H1 (cell line): ENCODE measurements around the gene DOCK1. TPM values are rescaled to one million over a fixed set of nuclear protein-coding genes. Genes with fewer than 3 reads are reported as not detected.

ENCODE experiments used
- CTCF ChIA-PET: fragments of 300-600 bp; sonication (Branson Sonifier 250); formaldehyde crosslinking; loops from one replicate; lab custom pipeline; 2021; ENCODE audit not compliant: partially characterized antibody; lab: Charles Lee
- POLR2A ChIA-PET: fragments of 300-600 bp; sonication (Branson Sonifier 250); formaldehyde crosslinking; loops from one replicate; lab custom pipeline; 2021; ENCODE audit warnings: inconsistent platforms; ENCODE audit not compliant: partially characterized antibody; lab: Charles Lee
- DNase-seq, 2 experiments: peaks; one replicate each; pipeline versions ENCODE4 v3.0.0 to v3.0.0-alpha.2; 2010 to 2022; ENCODE audit warnings: low spot score in 2 of 2, low read depth in 1 of 2, mixed read lengths in 1 of 2
- FAIRE-seq: peaks from 2 replicates; lab custom pipeline; 2011; peaks lifted over from hg19 to GRCh38; lab: Jason Lieb, UNC
- H2AFZ ChIP-seq: 2 replicates; pipeline ENCODE4 v1.8.1; 2012; ENCODE audit warnings: low read length, inconsistent platforms
- H2AK5ac ChIP-seq: 2 replicates; pipeline ENCODE4 v1.6.1; 2013; ENCODE audit warnings: low read depth, low read length
- H2BK120ac ChIP-seq: replicated peaks from 2 replicates; pipeline ENCODE3; 2013; ENCODE audit warnings: low read depth, low read length, inconsistent platforms
- H2BK12ac ChIP-seq: 2 replicates; pipeline ENCODE4 v1.6.1; 2013; ENCODE audit warnings: low read depth, low read length
- H2BK15ac ChIP-seq: 2 replicates; pipeline ENCODE4 v1.6.1; 2013; ENCODE audit warnings: low read length
- H2BK20ac ChIP-seq: 2 replicates; pipeline ENCODE4 v1.6.1; 2013; ENCODE audit warnings: low read length
- H2BK5ac ChIP-seq: 2 replicates; pipeline ENCODE4 v1.6.1; 2013; ENCODE audit warnings: low read depth, low read length
- H3K14ac ChIP-seq: 2 replicates; pipeline ENCODE4 v1.6.1; 2013; ENCODE audit warnings: inconsistent platforms; ENCODE audit not compliant: insufficient read length
- H3K18ac ChIP-seq: 2 replicates; pipeline ENCODE4 v1.6.1; 2013; ENCODE audit warnings: low read length; ENCODE audit errors: extremely low read depth
- H3K23ac ChIP-seq: 2 replicates; pipeline ENCODE4 v1.6.1; 2013; ENCODE audit warnings: inconsistent platforms; ENCODE audit not compliant: insufficient read length
- H3K23me2 ChIP-seq: 2 replicates; pipeline ENCODE4 v1.6.1; 2013; ENCODE audit warnings: low read depth, low read length
- H3K27ac ChIP-seq: 2 replicates; pipeline ENCODE4 v1.6.1; 2011; ENCODE audit warnings: low read depth, low read length, inconsistent platforms
- H3K27me3 ChIP-seq, 4 experiments: replicated peaks in 1 of 4; 1 replicate in 1 of 4; 2 replicates in 3 of 4; pipeline versions ENCODE4 v1.6.1 to v1.8.1; 2011 to 2013; ENCODE audit warnings: low read length in 3 of 4, mild to moderate bottlenecking in 3 of 4, inconsistent platforms in 2 of 4, mixed read lengths in 2 of 4, moderate library complexity in 1 of 4; ENCODE audit not compliant: control insufficient read depth in 3 of 4, insufficient read depth in 3 of 4; ENCODE audit errors: extremely low read depth in 1 of 4
- H3K36me3 ChIP-seq, 4 experiments: 2 replicates each; pipeline versions ENCODE4 v1.6.1 to v1.8.1; 2011 to 2013; ENCODE audit warnings: mild to moderate bottlenecking in 4 of 4, low read length in 3 of 4, moderate library complexity in 2 of 4, control low read depth in 1 of 4, inconsistent platforms in 1 of 4; ENCODE audit not compliant: insufficient read depth in 4 of 4, control insufficient read depth in 2 of 4
- H3K4ac ChIP-seq: replicated peaks from 2 replicates; pipeline ENCODE3; 2013; ENCODE audit warnings: low read length, low read depth, mixed read lengths, inconsistent platforms; ENCODE audit not compliant: insufficient read length
- H3K4me1 ChIP-seq, 4 experiments: replicated peaks in 1 of 4; 1 replicate in 1 of 4; 2 replicates in 3 of 4; pipeline versions ENCODE4 v1.6.1 to v1.8.1; 2011 to 2013; ENCODE audit warnings: low read length in 3 of 4, inconsistent platforms in 2 of 4, mixed read lengths in 1 of 4; ENCODE audit not compliant: insufficient read depth in 4 of 4, control insufficient read depth in 3 of 4
- H3K4me2 ChIP-seq, 2 experiments: 2 replicates each; pipeline versions ENCODE4 v1.6.1 to v1.8.1; 2011 to 2013; ENCODE audit warnings: low read depth in 2 of 2, low read length in 2 of 2, control low read depth in 1 of 2, inconsistent platforms in 1 of 2, mild to moderate bottlenecking in 1 of 2; ENCODE audit not compliant: insufficient read depth in 1 of 2
- H3K4me3 ChIP-seq, 4 experiments: fragments of 200-600, 300-600 bp in 1 of 4; sonication (generic), shearing (Covaris generic), sonication (Bioruptor Twin) in 1 of 4; 2 replicates each; pipeline versions ENCODE4 v1.5.1 to v1.8.1; 2011 to 2016; ENCODE audit warnings: low read length in 4 of 4, low read depth in 3 of 4, control low read depth in 2 of 4, inconsistent platforms in 2 of 4, mild to moderate bottlenecking in 2 of 4, mixed read lengths in 1 of 4, moderate library complexity in 1 of 4; ENCODE audit not compliant: insufficient read depth in 2 of 4; ENCODE audit errors: extremely low read depth in 1 of 4
- H3K56ac ChIP-seq: replicated peaks from 2 replicates; pipeline ENCODE3; 2013; ENCODE audit warnings: low read depth, mild to moderate bottlenecking, mixed read lengths, low read length, inconsistent platforms; ENCODE audit not compliant: insufficient read length
- H3K79me1 ChIP-seq: 2 replicates; pipeline ENCODE4 v1.6.1; 2013; ENCODE audit warnings: low read depth, low read length, control low read depth
- H3K79me2 ChIP-seq, 2 experiments: 2 replicates each; pipeline versions ENCODE4 v1.6.1 to v1.8.1; 2012 to 2013; ENCODE audit warnings: low read length in 2 of 2, mild to moderate bottlenecking in 2 of 2, inconsistent platforms in 1 of 2; ENCODE audit not compliant: insufficient read depth in 2 of 2, control insufficient read depth in 1 of 2
- H3K9ac ChIP-seq, 4 experiments: replicated peaks in 1 of 4; 1 replicate in 1 of 4; 2 replicates in 3 of 4; pipeline versions ENCODE4 v1.6.1 to v1.8.1; 2011 to 2013; ENCODE audit warnings: low read depth in 3 of 4, low read length in 3 of 4, control low read depth in 2 of 4, mild to moderate bottlenecking in 2 of 4, moderate library complexity in 2 of 4, inconsistent platforms in 1 of 4; ENCODE audit errors: extremely low read depth in 1 of 4
- H3K9me3 ChIP-seq, 2 experiments: 2 replicates each; pipeline versions ENCODE4 v1.6.1 to v1.8.1; 2012 to 2013; ENCODE audit warnings: mild to moderate bottlenecking in 2 of 2, moderate library complexity in 2 of 2, control low read depth in 1 of 2, inconsistent platforms in 1 of 2, low read depth in 1 of 2, low read length in 1 of 2, mixed read lengths in 1 of 2; ENCODE audit not compliant: insufficient read depth in 2 of 2
- H4K20me1 ChIP-seq, 2 experiments: replicated peaks in 1 of 2; 2 replicates each; pipeline versions ENCODE3 to v1.8.1; 2011 to 2013; ENCODE audit warnings: inconsistent platforms in 2 of 2, low read length in 2 of 2, mild to moderate bottlenecking in 1 of 2; ENCODE audit not compliant: insufficient read depth in 2 of 2, control insufficient read depth in 1 of 2
- H4K5ac ChIP-seq: 2 replicates; pipeline ENCODE4 v1.6.1; 2013; ENCODE audit warnings: low read length, low read depth, mixed read lengths, inconsistent platforms; ENCODE audit not compliant: insufficient read length
- H4K8ac ChIP-seq: 2 replicates; pipeline ENCODE4 v1.8.0; 2013; ENCODE audit warnings: mild to moderate bottlenecking, moderate library complexity, low read length, inconsistent platforms; ENCODE audit not compliant: insufficient read depth; ENCODE audit errors: extremely low read depth
- H4K91ac ChIP-seq: replicated peaks from 2 replicates; pipeline ENCODE3; 2013; ENCODE audit warnings: low read length, mixed read lengths, inconsistent platforms; ENCODE audit not compliant: insufficient read length
- ASH2L ChIP-seq: fragments of 200-600, 300-600 bp; sonication (generic); IDR thresholded peaks from one replicate; pipeline ENCODE4 v1.7.1; 2017; ENCODE audit warnings: low read length
- FOSL1 ChIP-seq: IDR thresholded peaks from 2 replicates; pipeline ENCODE4 v1.6.1; 2011; ENCODE audit warnings: mild to moderate bottlenecking, low read depth, low read length, moderate library complexity; ENCODE audit not compliant: insufficient read depth
- WGBS, 2 experiments: shearing (Covaris generic) in 1 of 2; methylation state at CpG; one replicate each; pipeline versions ENCODE4 v1.1.6 to v1.1.7; 2013 to 2015; ENCODE audit warnings: low lambda C conversion rate in 2 of 2, mixed read lengths in 2 of 2, inconsistent platforms in 1 of 2, low coverage in 1 of 2, missing lambda C conversion rate in 1 of 2; ENCODE audit not compliant: insufficient replicate concordance in 2 of 2, insufficient coverage in 1 of 2, insufficient read length in 1 of 2; ENCODE audit errors: extremely low coverage in 1 of 2, missing lambda C conversion rate in 1 of 2; 5-methylcytosine and 5-hydroxymethylcytosine counted together
- polyA plus RNA-seq, 7 experiments: library from polyadenylated mRNA; depleted of rRNA in 3 of 7; stranded (reverse) in 5 of 7; unstranded in 2 of 7; fragments of >200 nt in 5 of 7; fragments of 200-250 nt in 2 of 7; gene quantifications; 1 replicate in 5 of 7; 2 replicates in 1 of 7; 4 replicates in 1 of 7; pipeline versions ENCODE4 v1.2.1 to v1.2.3, GENCODE V29; 2011 to 2013; ENCODE audit warnings: missing spikeins in 2 of 7, mixed read lengths in 2 of 7
- total RNA-seq: library from RNA; stranded (reverse); fragmentation: NEBNext Ultra II Directional; extraction: Animal tissue kit (Norgen Biotek cat#: 25700); gene quantifications from 2 replicates; pipeline ENCODE4 v1.2.1, GENCODE V29; 2021

Gene DOCK1
- total and polyA plus RNA-seq, 2 of the 8 experiments (the other 6 are each of a cell fraction or from before 2014, with no cell fraction given): 11.6 to 53.0 TPM

GRCh38 chr10:127376071-127376470 is 470.8 kb downstream of the DOCK1 start:
- Histone ChIP-seq H2AFZ (no peak overlapping the region), H2BK20ac (no peak overlapping the region), H4K20me1 (no peaks in the 10 kb centered on the region), H3K9ac (no peak overlapping the region), H3K36me3 (peaks cover 0 to 5% (median 0%) of the 10 kb centered on the region in 4 experiments; a peak in 3 of 8 replicates), H3K4ac (no peak overlapping the region), H2BK5ac (no peak overlapping the region), H3K4me3 (no peak overlapping the region), H4K5ac (no peak overlapping the region), H2AK5ac (no peak overlapping the region), H3K27ac (no peak overlapping the region), H3K27me3 (no peaks in the 10 kb centered on the region), H3K79me1 (no peaks in the 10 kb centered on the region), H3K56ac (no peak overlapping the region), H2BK12ac (no peak overlapping the region), H3K23me2 (no peaks in the 10 kb centered on the region), H2BK120ac (no peak overlapping the region), H3K4me1 (no peaks in the 10 kb centered on the region), H4K91ac (no peak overlapping the region), H2BK15ac (no peak overlapping the region), H3K4me2 (no peak overlapping the region), H3K18ac (no peak overlapping the region), H3K14ac (no peak overlapping the region), H3K9me3 (no peaks in the 10 kb centered on the region), H3K23ac (no peak overlapping the region), H4K8ac (no peak overlapping the region), H3K79me2 (no peaks in the 10 kb centered on the region)
- 92% methylated on average over 2 of the region's 2 CpGs; no CpG with 5 or more reads in 1 of the 2 experiments for WGBS, 2 experiments
- CTCF ChIA-PET: no interaction called here
- FAIRE-seq (no peak), DNase-seq (no peak)
- TF ChIP-seq ASH2L: no peak
- TF ChIP-seq FOSL1: no peak
- POLR2A ChIA-PET: no interaction called here
